HG03565 (cell line): ENCODE measurements around the gene MDFI.

Source experiments
- ATAC-seq: cut with Tn5 transposase; IDR thresholded peaks from one replicate; pipeline ENCODE4 v1.9.1; 2021; ENCODE audit warnings: mild to moderate bottlenecking, moderate library complexity; ENCODE audit not compliant: unreplicated experiment

Gene MDFI

DNA sequence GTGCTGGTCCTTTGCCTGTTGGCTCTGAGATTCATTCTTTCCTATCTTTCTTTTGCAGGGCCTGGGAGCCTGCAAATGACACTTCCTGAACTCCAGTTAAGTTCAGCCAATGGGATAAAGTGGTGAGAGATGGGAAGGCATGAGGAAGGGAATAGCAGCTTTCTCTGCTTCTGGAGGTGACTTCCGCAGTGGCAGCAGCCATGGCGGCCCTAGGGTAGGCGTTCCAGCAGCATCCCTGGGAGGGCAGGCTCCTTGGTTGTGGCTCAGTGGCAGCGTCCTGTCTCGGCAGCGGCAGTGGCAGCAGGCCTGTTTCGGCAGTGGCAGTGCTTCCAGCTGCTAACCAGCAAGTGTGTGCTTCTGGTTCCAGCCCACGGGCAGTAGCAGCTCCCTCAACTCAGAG lies 7.3 kb upstream of the MDFI start:
- ATAC-seq, result no peak

DNA sequence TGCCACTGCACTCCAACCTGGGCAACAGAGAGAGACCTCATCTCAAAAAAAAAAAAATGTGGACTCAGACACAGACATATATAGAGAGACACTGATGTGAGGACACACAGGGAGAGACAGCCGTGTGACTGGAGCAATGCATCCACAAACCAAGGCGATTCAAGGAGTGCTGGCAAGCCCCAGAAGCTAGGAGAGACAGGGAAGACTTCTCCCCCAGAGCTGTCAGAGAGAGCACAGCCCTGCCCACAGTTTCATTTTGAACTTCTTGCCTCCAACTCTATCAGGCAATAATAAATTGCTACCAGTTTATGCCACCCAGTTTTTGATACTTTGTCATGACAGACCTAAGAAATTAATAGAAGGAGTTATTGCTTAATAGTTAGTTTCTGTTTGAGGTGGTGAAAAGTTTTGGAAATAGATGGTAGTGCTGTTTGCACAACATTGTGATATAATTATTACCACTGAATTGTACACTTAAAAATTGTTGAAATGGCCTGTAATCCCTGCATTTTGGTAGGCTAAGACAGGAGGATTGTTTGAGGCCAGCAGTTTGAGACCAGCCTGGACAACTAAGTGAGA lies 5.1 kb upstream of the MDFI start:
- ATAC-seq, result no peak

DNA sequence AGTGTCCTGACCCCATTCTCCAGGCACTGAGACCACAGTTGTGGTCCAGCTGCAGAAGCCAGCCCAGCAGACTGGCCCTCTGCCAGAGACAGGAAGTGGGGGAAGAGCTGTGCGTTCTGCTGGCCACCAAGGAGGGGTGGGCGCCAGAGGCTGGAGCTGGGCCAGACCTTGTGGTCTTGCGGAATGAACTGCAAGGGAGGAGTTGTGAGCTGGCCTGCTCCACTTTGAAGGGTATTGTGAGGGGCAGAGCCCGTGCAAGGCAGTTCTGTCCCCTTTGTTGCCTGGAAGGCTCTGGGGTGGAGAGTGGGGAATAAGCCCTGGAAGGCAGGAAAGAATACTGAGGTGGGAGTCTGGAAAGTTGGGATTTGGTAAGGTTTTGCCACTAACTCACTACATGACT lies 3.6 kb upstream of the MDFI start:
- ATAC-seq, result no peak

DNA sequence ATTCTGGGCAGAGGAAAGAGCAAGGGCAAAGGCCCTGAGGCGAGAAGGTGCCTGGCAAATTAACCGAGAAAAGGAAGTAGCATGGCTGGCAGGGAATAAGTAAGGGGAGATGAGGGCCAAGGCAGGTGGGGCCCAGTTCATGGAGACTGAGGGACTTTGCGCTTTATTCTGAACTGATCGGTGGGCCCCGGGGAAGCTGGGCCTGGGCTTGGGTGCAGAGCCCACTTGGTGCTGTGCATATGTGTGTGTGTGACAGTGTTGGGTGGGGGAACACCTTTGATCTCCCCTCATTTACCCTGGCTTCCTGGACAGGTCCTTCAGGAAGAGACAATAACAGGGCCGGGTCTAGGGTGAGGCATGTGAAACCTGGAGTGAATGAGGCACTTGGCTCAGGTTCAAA lies 2.9 kb upstream of the MDFI start:
- ATAC-seq, result no peak

DNA sequence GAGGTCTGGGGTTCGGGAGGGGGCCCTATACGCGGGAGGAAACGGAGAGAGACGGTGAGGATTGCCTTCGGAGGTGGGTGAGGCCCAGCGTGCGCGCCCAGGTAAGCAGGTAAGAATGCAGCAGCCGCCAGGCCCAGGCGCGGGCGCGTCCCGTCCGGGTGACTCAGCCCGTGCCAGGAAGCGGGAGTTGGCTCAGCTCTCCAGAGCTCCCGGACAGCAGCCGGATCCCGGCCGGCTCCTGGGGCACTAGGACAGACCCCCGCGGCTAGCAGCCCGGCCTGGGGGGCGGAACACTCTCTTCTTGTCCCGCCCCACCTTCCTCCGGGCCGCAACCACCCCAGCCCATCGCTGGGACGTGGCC lies 1.5 kb upstream of the MDFI start:
- no peak for ATAC-seq

DNA sequence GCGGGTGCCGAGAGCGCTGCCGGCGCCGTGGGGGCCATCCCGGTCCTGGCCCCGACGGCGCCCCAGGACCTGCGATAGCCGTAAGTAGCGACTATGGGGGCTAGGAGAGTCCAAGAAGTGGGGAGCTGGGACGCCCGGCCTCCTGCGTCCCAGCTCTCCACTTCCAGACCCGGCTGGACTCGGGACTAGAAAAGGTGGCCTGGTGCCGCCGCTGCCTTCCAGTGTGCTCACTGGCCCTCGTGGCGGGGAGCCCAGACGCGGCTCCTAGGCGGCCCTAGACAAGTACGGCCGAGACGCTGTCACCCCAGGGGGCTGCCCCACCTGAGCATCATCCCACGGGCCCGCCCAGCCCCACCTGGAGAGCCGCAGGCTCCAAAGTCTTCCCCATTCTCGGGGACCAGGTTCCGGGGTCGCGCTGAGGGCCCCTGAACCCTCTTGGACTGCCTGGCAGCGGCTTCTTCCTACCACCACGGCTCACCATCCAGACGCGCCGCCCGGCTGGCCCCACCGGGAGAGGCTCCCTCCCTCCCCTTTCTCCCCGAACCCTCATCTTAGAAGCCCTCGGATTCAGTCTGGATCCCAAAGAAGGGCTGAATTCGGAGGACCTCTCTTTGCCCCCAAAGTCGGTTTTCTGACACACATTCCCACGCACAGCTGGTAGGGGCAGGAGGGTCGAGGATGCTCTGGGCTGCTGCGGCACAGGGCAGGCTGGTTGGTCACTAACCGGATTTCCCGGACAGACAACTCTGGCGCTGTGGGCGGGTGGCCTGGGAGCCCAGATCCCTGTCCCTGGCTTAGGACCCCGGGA lies 870 bp upstream of the MDFI start:
- ATAC-seq, result no peak

DNA sequence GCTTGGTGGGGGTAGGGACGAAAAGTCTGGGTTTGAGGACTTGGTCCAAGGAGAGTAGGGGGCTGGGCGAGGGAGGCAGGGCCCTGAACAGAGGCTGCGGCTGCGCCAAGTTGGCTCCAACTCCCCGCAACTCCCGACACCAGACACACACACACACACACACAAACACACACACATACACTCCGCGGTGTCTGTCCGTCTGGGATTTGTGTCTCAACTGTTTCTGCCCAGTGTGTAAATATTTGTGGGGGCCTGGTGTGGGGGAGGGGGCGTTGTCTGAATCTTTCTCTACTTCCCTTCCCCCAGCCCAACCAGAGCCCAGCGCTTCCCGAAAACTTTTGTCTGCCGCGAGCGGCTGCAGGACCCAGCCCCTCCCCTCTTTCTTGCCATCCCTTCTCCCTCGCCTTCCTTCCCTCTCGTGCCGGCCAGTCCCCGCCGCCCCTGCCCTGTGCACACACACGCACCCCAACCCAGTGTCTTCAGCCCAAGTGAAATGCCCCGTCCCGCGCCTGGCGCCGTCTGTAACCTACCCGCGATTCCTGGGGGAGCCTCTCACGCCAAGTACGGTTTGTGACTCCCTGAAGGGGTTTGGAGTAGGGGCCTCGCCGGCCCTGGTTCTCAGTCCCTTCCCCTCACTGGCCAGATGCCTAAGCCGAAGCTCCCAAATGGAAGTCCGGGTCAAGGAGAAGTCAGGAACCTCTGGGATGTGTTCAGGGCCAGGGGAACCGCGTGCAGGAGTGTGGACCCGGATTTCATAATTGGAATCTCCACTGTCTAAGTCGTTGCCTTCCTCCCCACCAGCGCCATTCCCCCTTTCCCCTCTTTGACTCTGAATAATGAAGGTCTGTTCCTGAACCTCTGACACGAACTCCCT lies 904 bp downstream of the MDFI start:
- no peak for ATAC-seq

DNA sequence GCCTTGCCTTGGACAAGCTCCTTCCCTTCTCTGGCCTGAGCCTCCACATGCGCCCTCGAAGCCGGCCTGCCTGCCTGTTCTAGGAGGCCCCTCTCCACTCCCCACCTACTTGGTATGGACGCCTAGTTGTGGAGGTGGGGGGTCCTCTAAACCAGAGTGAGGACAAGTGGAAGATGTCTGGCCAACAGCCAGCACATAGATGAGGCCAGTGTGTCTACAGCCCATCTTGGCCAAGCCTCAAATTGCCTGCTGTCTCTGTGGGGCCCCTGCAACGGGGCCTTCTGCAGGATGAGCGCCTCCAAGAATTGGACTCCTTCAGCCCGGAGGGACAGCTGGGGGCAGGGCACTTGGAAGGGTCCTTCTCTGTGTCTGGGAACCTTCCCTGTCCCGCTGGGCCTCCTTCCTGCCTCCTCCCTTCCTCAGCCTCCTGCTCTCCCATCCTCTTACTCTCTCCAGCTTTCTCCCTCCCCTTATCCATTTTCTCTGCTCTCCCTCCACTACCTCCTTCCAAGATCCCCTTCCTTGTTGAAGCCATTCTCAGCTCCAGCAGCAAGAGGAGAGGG lies 1.6 kb downstream of the MDFI start:
- ATAC-seq, result no peak

DNA sequence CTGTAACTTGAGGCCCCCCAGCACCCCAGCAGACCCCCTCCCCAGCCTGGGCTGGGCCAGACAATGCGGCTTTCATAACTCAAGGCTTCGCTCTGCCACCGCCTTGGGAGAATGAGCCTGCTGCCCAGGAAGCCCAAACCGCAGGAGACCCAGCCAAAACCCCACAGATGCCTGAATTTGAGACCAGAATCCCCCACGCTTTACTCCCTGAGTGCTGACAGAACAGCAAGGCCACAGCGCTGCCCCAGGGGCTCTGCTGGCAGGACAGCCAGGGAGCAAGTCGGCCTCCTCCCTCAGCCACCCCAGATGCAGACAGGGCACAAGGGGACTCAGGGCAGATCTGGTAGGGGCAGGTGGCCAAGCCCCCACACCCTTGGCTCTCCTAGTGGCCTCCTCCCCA lies 2.2 kb downstream of the MDFI start:
- no peak for ATAC-seq

DNA sequence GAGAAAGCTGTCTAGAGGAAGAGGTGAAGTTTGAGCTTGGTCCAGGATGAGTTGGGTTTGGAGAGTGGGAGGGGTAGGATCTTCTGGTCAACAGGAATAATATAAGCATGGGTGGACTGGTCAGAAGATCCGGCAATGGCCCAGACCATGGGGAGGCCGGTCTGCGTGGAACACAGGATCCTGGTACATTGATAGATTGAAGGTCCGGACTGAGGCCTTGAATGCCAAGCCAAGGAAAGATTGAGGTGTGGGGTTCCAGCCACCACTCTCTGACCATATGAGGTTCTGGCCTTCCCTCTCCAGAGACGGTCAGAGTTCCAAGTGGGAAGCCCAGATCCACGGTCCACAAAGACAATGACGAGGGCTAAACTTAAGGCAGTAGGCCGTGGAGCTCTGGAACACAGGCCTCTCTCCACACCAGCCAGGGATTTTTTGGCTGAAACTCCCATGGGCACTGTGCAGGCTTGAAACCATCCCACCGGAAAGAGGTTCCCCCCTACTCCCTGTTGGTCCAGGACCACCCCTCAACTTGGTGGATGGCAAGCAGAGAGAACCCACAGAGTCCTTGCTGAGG lies 3.2 kb downstream of the MDFI start:
- ATAC-seq, result no peak

DNA sequence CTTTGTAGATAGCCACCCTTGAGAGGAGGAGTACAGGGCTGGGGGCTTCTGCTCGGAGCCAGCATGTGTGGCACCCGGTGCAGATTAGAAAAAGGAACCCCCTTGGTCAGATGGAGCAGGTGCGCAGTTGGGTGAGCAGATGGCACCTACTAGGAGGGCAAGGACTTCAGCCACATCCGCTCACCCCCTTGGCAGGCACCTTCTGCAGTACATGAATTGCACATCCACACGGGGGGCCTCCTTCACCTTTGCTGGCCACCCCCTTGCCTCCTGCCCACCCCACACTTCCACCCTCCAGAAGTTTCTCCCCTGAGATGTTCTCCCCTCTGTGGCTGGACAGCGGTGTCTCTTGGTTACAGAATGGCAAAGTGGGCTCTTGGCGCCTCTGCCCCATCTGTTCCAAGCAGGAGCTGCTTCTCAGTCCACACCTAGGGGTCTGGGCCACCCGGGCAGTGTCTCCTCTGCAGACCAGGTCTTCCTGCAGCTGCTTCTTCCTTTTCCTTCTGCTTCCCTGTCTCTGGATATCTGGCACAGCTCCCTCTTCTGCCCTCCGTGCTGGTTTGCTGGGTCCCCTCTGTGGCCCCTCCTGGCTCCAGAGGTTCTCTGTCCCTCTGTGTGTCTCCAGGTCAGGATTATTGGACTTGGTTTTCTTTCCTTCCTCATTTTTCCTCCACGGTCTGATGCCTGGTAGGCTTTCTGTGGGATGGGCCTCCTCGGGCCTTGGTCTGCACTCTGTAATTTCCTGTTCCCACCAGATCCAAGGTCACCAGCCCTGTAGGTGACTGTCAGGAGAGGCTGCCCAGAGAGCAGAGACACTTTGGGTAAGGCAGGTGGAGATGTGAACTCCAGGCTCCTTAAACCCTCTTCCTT lies 4.1 kb downstream of the MDFI start:
- ATAC-seq, result no peak

DNA sequence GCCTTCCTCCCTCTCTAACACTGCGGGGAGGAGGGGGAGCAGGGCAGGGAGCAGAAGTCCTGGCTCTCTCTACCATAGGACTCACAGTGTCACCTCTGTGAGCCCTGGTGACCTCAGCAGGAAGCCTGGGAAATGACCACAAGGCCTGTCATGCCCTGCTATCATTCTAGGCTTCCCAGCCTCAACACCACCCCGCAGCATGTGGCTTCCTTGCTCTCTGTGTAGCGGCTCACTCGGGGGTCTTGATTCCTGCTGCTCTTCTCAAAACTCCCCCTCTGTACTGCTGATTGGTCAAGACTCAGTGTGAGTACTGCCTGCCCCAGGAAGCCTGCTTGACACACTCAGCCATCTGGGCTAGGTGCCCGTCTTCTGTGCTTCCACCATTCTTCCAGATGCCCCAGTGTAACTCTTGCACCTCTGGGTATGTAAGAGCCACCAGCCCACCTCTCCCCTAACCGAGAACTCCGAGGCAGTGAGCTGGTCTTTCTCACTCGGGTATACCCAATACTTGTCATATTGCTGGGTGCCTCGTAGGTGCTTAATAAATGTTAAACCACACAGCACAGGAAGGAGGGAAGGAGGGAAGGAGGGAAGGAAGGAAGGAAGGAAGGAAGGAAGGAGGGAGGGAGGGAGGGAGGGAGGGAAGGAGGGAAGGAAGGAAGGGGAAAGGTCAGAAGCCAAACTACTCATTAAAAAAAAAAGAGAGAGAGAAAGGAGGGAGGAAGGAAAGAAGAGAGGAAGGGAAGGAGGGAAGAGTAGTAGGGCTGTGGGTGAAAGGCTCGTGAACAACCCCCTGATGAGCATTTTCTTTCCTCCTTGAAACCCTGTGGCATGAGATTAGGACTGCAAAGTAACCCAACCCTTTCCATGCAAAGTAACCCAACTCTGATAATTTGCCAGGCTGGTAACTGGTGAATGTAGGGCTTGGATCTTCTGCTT lies 5.0 kb downstream of the MDFI start:
- ATAC-seq, result no peak

DNA sequence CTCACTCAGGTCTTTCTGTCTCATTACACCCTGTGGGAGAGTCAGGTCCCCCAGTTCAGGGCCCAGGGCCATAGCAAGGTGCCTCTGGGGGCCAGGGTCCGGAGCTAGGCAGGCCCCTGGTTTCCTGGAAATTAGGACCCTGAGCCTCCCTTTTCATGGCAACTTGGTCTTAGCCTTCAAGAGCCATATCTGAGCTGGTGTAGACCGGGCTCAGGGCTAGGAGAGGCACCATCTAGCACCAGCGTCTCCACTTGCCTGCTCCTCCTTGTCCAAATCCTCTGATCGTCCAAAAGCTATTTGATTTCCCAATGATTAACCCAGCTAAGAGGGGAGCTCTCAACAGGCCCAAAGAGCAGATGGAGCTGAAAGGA lies 5.6 kb downstream of the MDFI start:
- no peak for ATAC-seq

DNA sequence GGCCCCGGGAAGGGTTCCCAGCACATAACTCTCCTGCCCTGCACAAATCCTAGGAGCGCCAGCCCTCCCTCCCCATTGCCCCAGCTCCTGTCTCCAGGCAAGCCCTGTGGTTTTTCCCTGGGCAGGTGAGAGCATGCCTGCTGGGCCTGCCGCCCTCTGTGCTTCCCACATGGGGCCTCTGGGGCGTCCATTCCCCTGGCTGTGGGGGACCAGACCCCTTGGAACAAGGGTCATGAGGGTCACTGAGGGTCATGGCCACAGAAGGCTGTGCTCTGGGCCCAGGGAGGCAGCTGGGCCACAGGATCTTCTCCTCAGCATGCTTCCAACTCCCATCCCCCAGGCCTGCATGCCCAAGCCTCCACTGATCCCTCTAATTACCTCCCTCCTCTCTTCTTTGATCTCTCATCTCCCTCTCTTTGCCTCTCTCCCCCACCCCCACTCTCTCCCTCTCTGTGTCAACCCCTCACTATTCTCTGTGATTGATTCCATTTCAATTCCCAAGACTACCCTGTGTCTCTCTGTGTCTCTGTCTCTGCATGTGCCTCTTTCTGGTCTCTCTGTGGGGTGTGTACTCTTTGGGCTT lies 6.1 kb downstream of the MDFI start:
- ATAC-seq, result no peak

DNA sequence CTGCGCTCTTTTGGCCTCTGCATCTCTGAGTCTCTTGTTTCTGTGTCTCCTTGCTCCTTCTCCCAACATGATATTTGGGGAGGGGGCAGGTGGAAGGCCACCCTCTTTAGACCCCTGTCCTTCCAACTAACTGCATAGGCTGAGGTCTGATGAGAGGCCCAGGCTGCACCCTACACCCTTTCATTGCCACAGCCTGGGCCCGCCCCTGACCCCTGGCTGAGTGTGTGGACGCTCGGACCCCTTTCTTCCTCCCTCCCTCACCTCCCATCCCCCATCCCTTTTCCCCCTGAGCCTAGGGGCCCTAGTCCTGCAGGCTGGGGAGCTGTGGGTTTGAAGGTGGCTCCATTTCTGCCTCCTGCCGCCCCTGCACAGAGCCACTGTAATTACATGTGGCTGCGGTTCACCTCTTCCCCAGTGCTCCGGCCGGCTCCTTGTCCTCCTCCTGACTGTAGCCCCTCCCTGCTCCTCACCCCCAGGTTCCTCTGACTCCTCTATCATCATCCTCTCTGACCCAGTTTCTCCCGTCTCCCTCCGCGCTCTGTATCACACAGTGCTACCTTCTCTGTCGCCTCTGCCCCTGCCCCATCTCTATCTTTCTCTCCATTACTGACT lies 6.8 kb downstream of the MDFI start:
- ATAC-seq, result no peak

DNA sequence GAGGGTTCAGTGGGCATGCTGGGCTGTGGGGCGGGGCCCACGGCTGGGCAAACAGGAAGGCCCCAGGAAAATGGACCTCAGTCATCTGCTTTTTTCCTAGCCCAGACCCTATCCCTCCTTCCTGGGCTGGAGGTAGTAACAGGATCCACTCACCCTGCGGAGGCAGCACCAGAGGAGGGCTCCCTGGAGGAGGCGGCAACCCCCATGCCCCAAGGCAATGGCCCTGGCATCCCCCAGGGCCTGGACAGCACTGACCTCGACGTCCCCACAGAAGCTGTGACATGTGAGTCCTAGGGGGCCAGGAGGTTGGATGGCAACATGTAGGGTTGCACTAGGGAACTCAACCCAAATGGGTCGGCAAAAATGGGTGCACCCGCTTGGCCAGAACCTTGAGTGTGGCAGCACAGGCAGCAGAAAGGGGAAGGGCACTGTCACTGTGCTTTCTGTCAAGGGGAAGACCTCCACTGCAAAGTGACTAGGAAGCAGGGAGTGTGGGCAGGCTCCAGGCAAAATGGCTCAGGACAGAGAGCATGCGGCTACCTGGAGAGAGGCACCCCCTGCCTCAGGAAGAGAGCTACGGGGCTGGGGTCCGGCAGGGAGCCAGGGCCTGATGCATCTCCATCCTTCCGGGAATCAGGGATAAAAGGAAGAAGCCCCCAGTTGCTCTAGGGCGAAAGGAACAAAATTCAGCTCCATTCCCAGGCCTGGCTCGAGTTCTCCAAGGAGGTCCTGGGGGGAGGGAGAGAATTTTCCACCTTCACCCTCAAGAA lies 7.9 kb downstream of the MDFI start:
- ATAC-seq, result no peak

DNA sequence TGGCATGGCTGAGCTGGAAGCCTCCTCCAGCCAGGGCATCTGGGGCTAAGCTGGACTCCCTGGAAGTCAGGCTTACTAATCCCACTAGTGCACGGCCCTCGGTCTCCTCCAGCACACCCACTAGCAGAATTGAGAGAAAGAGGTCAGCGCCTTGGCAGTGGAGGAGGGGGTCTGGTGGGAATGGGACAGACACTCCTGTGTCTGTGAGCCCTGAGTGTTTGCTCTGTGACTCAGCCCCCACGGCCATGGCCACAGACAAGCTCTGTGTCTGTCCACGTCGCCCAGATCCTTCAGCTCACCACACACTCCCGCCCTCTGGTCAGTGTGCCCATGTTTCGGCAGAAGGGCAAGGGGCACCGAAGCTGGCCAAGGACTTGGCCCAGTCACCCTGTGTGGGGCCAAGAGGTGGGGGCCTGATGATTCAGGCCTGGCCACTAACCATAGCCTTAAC lies 8.8 kb downstream of the MDFI start:
- ATAC-seq, result no peak
